ENCODE results near the gene BCAS4.
"Not testable (repeated sequence)": the region's sequence is repeated elsewhere in the genome, so short reads cannot be mapped to it uniquely, and the experiment has no call there.

BCAS4 gene

GRCh38 chr20:50772420-50773185 lies 22.3 kb upstream of the BCAS4 start:
- DNase-seq: no peak

GRCh38 chr20:50774515-50774914 lies 20.3 kb upstream of the BCAS4 start:
- DNase-seq: no peak

GRCh38 chr20:50776122-50776817 lies 18.6 kb upstream of the BCAS4 start:
- DNase-seq: no peak

- DNase-seq: no peak
Measured at GRCh38 chr20:50777373-50777772, 17.5 kb upstream of the BCAS4 start.

- DNase-seq: not testable (repeated sequence)
Measured at GRCh38 chr20:50778994-50779393, 15.9 kb upstream of the BCAS4 start.

GRCh38 chr20:50783390-50783789 lies 11.5 kb upstream of the BCAS4 start:
- DNase-seq: no peak

- DNase-seq: no peak
Measured at GRCh38 chr20:50783903-50784302, 11.0 kb upstream of the BCAS4 start.

GRCh38 chr20:50784464-50784863 lies 10.4 kb upstream of the BCAS4 start:
- no peak for DNase-seq

GRCh38 chr20:50786703-50787102 lies 8.2 kb upstream of the BCAS4 start:
- no peak for DNase-seq

- DNase-seq: no peak
Measured at GRCh38 chr20:50787181-50787580, 7.7 kb upstream of the BCAS4 start.

- no peak for DNase-seq
Measured at GRCh38 chr20:50788045-50788991, 6.5 kb upstream of the BCAS4 start.

GRCh38 chr20:50789968-50790650 lies 4.8 kb upstream of the BCAS4 start:
- no peak for DNase-seq

- DNase-seq: peak; percentile 5
Measured at GRCh38 chr20:50790651-50791277, 4.1 kb upstream of the BCAS4 start.

- DNase-seq: no peak
Measured at GRCh38 chr20:50792708-50793574, 1.9 kb upstream of the BCAS4 start.

- DNase-seq: not testable (repeated sequence)
Measured at GRCh38 chr20:50793575-50794016, 1.3 kb upstream of the BCAS4 start.

GRCh38 chr20:50794181-50794845 lies 548 bp upstream of the BCAS4 start:
- DNase-seq: no peak

- DNase-seq: no peak
Measured at GRCh38 chr20:50797142-50797541, 2.3 kb downstream of the BCAS4 start.

GRCh38 chr20:50798650-50799049 lies 3.8 kb downstream of the BCAS4 start:
- no peak for DNase-seq

- no peak for DNase-seq
Measured at GRCh38 chr20:50799176-50799889, 4.5 kb downstream of the BCAS4 start.
